ENCODE data around the gene DBP.
"Not testable (repeated sequence)": the region's sequence is repeated elsewhere in the genome, so short reads cannot be mapped to it uniquely, and the experiment has no call there.

DBP gene

GRCh38 chr19:48638831-48639381 lies 1.7 kb upstream of the DBP start:
- no peak for DNase-seq

- DNase-seq = peak; percentile 88
Observed at GRCh38 chr19:48637948-48638830, 1.0 kb upstream of the DBP start.

GRCh38 chr19:48637449-48637947 lies 319 bp upstream of the DBP start:
- DNase-seq = peak; percentile 99

DNA sequence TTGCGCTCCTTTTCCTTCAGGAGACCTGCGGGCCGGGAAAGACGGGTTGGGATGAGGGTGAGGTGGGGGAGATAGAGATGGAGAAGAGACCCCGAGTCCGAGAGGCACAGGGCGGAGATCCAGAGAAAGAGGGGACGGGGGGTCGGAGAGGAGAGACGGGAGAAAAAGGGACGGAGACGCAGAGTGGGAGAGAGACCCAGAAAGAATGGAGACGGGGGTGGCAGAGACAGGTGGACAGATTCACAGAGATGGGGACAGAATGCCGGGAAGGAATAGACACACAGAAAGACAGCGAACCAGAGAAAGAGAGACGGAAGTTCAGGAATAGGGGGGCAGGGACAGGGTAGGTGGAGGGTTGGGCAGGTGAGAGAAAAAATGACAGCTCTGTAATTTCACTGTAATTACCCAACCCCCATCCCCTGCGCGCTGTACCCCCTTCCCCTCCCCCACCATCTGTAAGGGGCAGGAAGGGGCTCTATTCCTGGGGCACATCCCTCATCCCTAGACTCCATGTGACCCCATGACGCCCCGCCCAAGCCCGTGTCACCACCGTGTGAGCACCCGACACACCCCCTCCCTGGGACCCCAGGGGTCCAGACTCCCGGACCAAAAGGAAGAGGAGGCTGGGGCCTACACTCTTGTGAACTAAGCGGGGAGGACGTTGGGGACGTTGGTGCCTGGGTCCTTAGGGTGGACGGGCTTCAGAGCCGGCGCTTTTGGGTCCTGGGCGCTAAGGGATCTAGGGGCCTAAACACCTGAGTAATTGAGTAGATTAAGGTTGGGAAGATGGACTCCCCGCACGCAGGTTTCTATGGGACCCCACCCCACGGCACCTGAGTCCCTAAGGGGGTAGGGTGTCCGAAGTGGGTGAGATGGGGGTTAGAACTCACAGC lies 967 bp downstream of the DBP start:
- DNase-seq = no peak

- DNase-seq = peak; percentile 65
Observed at GRCh38 chr19:48635263-48635965, 1.8 kb downstream of the DBP start.

- peak; percentile 97 for DNase-seq
Observed at GRCh38 chr19:48634424-48635262, 2.5 kb downstream of the DBP start.

GRCh38 chr19:48634036-48634342 lies 3.2 kb downstream of the DBP start:
- DNase-seq = no peak

DNA sequence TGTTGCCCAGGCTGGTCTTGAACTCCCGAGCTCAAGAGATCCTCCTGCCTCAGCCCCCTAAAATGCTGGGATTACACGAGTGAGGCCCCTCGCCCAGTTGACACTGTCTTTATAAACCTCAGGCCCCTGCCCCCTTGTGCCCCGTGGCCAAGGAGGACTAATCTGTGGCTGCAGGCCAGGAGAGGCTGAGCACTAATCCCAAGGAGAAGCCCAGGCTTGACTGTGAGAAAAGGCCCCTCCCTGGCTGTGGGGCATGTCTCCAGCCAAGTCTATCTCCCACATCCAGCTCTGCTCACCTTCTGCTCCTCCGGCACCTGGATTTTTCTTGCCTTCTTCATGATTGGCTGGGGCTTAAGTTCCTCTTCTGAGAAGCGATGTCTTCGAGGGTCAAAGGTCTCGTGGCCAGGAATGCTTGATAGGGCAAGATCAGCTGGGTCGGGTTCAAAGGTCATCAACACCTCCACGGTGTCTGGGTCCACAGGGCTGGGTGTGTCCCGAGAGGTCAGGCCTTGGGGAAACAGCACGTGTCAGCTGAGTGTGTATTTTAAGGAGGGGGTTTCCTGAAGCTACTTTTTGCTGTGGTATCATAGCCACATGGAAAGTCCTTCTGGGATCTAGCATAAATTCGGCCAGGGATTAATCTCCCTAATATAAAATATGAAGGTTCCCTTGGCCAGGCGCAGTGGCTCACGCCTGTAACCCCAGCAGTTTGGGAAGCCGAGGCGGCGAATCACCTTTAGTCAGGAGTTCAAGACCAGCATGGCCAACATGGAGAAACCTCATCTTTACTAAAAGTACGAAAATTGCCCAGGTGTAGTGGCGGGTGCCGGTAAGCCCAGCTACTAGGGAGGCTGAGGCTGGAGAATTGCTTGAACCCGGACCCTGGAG lies 3.8 kb downstream of the DBP start:
- no peak for DNase-seq

DNA sequence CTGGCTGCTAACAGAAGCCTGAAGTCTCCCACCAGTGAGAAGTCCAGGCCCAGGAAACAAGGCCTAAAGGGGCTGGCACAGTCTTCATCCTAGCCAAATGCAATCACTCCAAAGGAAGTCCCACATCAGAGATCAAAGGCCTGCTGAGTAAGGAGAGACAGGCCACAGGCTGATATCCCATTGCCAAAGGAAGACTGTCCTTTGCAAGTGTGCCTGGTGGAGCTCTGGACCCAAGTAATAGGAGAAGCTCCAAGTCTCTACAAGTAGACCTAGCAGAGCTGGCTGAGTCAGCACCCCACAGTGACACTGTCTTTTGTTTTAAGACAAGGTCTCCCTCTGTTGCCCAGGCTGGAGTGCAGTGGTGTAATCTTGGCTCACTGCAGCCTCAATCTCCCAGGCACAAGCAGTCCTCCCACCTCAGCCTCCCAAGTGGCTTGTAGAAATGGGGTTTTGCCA lies 4.5 kb downstream of the DBP start:
- DNase-seq = no peak

DNA sequence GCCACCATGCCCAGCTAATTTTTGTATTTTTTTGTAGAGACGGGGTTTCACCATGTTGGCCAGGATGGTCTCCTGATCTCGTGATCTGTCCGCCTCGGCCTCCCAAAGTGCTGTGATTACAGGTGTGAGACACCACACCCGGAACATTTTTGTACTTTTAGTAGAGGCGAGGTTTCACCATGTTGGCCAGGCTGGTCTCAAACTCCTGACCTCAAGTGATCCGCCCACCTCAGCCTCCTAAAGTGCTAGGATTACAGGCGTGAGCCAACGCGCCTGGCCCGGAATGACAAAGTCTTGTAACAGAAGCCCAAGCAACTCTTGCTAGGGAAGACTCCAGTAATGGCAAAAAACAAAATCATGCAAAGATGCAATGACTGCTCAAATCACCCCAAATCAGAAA lies 4.9 kb downstream of the DBP start:
- not testable (repeated sequence) for DNase-seq

- DNase-seq = no peak
Observed at GRCh38 chr19:48631225-48631624, 6.0 kb downstream of the DBP start.

DNA sequence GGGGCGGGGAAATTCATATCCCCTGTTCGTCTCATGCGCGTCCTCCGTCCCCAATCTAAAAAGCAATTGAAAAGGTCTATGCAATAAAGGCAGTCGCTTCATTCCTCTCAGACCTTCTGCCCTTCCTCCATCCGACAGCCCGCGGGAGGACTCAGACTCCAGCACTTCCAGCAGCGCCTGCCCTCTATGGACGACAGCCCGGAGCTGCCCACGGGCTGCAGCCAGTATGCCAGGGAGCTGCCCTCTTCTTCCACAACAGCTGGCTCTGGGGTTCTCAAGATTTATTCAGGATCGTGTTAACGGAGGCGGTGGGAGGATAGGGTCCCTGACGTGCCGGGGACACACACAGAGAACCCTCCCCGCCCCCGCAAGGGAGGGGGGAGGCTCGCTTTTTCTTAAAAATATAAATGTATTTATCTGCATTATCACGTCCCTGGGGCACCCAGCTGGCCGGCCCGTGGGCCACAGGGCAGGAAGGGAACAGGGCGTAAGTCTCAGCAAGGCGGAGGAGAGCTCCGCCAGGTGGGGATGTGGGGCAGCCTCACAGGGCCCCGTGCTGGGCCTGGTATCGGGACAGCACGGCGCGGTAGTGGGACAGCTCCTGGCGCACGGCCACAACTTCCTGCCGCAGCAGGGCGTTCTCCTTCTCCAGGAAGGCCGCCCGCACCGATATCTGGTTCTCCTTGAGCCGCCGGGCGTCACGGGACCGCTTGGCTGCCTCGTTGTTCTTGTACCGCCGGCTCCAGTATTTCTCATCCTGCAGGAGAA lies 6.7 kb downstream of the DBP start:
- no peak for DNase-seq

DNA sequence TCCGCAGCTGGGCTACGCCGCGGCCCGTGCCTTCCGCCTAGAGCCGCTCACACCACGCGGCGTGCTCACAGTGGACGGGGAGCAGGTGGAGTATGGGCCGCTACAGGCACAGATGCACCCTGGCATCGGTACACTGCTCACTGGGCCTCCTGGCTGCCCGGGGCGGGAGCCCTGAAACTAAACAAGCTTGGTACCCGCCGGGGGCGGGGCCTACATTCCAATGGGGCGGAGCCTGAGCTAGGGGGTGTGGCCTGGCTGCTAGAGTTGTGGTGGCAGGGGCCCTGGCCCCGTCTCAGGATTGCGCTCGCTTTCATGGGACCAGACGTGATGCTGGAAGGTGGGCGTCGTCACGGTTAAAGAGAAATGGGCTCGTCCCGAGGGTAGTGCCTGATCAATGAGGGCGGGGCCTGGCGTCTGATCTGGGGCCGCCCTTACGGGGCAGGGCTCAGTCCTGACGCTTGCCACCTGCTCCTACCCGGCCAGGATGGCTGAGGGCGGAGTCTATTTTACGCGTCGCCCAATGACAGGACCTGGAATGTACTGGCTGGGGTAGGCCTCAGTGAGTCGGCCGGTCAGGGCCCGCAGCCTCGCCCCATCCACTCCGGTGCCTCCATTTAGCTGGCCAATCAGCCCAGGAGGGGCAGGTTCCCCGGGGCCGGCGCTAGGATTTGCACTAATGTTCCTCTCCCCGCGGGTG lies 7.4 kb downstream of the DBP start:
- no peak for DNase-seq

DNA sequence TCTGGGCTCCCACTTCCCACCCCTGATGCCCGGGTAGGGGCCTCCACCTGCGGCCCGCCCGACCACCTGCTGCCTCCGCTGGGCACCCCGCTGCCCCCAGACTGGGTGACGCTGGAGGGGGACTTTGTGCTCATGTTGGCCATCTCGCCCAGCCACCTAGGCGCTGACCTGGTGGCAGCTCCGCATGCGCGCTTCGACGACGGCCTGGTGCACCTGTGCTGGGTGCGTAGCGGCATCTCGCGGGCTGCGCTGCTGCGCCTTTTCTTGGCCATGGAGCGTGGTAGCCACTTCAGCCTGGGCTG lies 7.9 kb downstream of the DBP start:
- DNase-seq = no peak

DNA sequence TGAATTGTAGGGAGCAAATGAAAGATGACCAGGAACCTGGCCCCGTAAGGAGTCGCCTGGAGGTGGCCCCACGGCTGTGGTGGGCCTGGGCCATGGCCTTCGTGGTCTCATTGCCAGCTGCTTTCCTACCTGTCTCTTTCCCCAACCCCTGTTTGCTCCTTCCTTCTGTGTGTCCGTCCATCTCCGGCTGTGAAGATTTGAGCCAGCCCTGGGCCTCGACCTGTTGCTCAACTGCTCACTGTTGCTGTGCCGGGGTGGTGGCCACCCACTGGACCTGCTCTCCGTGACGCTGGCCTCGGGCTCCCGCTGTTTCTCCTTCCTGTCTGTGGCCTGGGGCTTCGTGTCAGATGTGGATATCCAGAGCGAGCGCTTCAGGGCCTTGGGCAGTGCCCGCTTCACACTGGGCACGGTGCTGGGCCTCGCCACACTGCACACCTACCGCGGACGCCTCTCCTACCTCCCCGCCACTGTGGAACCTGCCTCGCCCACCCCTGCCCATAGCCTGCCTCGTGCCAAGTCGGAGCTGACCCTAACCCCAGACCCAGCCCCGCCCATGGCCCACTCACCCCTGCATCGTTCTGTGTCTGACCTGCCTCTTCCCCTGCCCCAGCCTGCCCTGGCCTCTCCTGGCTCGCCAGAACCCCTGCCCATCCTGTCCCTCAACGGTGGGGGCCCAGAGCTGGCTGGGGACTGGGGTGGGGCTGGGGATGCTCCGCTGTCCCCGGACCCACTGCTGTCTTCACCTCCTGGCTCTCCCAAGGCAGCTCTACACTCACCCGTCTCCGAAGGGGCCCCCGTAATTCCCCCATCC lies 8.5 kb downstream of the DBP start:
- no peak for DNase-seq

GRCh38 chr19:48627865-48628314 lies 9.3 kb downstream of the DBP start:
- no peak for DNase-seq

- no peak for DNase-seq
Observed at GRCh38 chr19:48627201-48627864, 9.8 kb downstream of the DBP start.

- DNase-seq = no peak
Observed at GRCh38 chr19:48625891-48626327, 11.3 kb downstream of the DBP start.

Data from NCI-H774 (cell line).